Liver (tissue), 9 donors: ENCODE measurements around the gene MUC2. TPM values are rescaled to one million over a fixed set of nuclear protein-coding genes. Genes with fewer than 3 reads are reported as not detected.

Experiments used
- DNase-seq: peaks from one replicate; pipeline ENCODE4 v3.0.0-alpha.2; 2017; ENCODE audit warnings: low spot score
- H3K27ac ChIP-seq, 2 donors: one replicate each; pipeline ENCODE4 v1.7.0; 2013; ENCODE audit warnings: inconsistent platforms in 2 of 2, low read length in 2 of 2, control low read depth in 1 of 2, low read depth in 1 of 2, mild to moderate bottlenecking in 1 of 2
- H3K27me3 ChIP-seq, 4 donors: one replicate each; pipeline versions ENCODE4 v1.6.1 to v1.7.0; 2013; ENCODE audit warnings: low read length in 3 of 4, inconsistent platforms in 1 of 4, mild to moderate bottlenecking in 1 of 4, moderate library complexity in 1 of 4; ENCODE audit not compliant: control insufficient read depth in 4 of 4, insufficient read depth in 4 of 4
- H3K36me3 ChIP-seq, 4 donors: one replicate each; pipeline versions ENCODE4 v1.6.1 to v1.7.0; 2013; ENCODE audit warnings: low read length in 3 of 4, mild to moderate bottlenecking in 3 of 4, low read depth in 1 of 4, moderate library complexity in 1 of 4; ENCODE audit not compliant: control insufficient read depth in 4 of 4, insufficient read depth in 3 of 4
- H3K4me1 ChIP-seq, 4 donors: one replicate each; pipeline versions ENCODE4 v1.6.1 to v1.7.0; 2013; ENCODE audit warnings: low read length in 3 of 4, mild to moderate bottlenecking in 3 of 4, moderate library complexity in 1 of 4; ENCODE audit not compliant: control insufficient read depth in 4 of 4, insufficient read depth in 4 of 4
- H3K4me3 ChIP-seq, 3 donors: one replicate each; pipeline versions ENCODE4 v1.6.1 to v1.7.0; 2013; ENCODE audit warnings: low read length in 3 of 3, control low read depth in 1 of 3, low read depth in 1 of 3, mild to moderate bottlenecking in 1 of 3
- H3K9ac ChIP-seq, 2 donors: one replicate each; pipeline ENCODE4 v1.7.0; 2013; ENCODE audit warnings: low read length in 2 of 2, mild to moderate bottlenecking in 2 of 2, moderate library complexity in 2 of 2, control low read depth in 1 of 2, low read depth in 1 of 2
- H3K9me3 ChIP-seq, 4 donors: one replicate each; pipeline versions ENCODE4 v1.6.1 to v1.7.0; 2013; ENCODE audit warnings: low read length in 3 of 4; ENCODE audit not compliant: control insufficient read depth in 4 of 4
- ATF3 ChIP-seq: IDR thresholded peaks from 2 replicates; pipeline ENCODE4 v1.6.1; 2016; ENCODE audit warnings: antibody characterized with exemption
- CTCF ChIP-seq: fragments of 150-350 bp; IDR thresholded peaks from 2 replicates; pipeline ENCODE4 v1.5.1; 2017; ENCODE audit warnings: improper control_type of control experiment, low read depth, low read length; ENCODE audit not compliant: missing input control
- EGR1 ChIP-seq, 2 donors: IDR thresholded peaks; 2 replicates each; pipeline ENCODE4 v1.6.1; 2016 to 2018; ENCODE audit warnings: antibody characterized with exemption in 2 of 2, low read depth in 2 of 2
- FOXA1 ChIP-seq: IDR thresholded peaks from 2 replicates; pipeline ENCODE4 v1.6.1; 2016; ENCODE audit warnings: antibody characterized with exemption
- FOXA2 ChIP-seq: IDR thresholded peaks from 2 replicates; pipeline ENCODE4 v1.6.1; 2016; ENCODE audit warnings: antibody characterized with exemption
- GABPA ChIP-seq, 2 donors: IDR thresholded peaks in 1 of 2; conservative IDR thresholded peaks in 1 of 2; 2 replicates each; pipeline ENCODE4 v1.6.1; 2016; ENCODE audit warnings: antibody characterized with exemption in 2 of 2, mild to moderate bottlenecking in 1 of 2, moderate library complexity in 1 of 2
- HNF4A ChIP-seq, 2 donors: conservative IDR thresholded peaks; 2 replicates each; pipeline ENCODE4 v1.6.1; 2016; ENCODE audit warnings: antibody characterized with exemption in 2 of 2, mild to moderate bottlenecking in 2 of 2
- JUND ChIP-seq, 2 donors: IDR thresholded peaks; 2 replicates each; pipeline ENCODE4 v1.6.1; 2016; ENCODE audit warnings: antibody characterized with exemption in 2 of 2
- RAD21 ChIP-seq, 2 donors: IDR thresholded peaks; 2 replicates each; pipeline ENCODE4 v1.6.1; 2016; ENCODE audit warnings: antibody characterized with exemption in 2 of 2, mild to moderate bottlenecking in 2 of 2
- REST ChIP-seq: IDR thresholded peaks from 2 replicates; pipeline ENCODE4 v1.6.1; 2016; ENCODE audit warnings: antibody characterized with exemption, mild to moderate bottlenecking
- SP1 ChIP-seq: IDR thresholded peaks from 2 replicates; pipeline ENCODE4 v1.6.1; 2018; ENCODE audit warnings: antibody characterized with exemption, mild to moderate bottlenecking
- TAF1 ChIP-seq: conservative IDR thresholded peaks from 2 replicates; pipeline ENCODE4 v1.6.1; 2016; ENCODE audit warnings: antibody characterized with exemption, mild to moderate bottlenecking
- YY1 ChIP-seq: IDR thresholded peaks from 2 replicates; pipeline ENCODE4 v1.6.1; 2016; ENCODE audit warnings: antibody characterized with exemption, mild to moderate bottlenecking
- WGBS: extraction: QIAGEN DNeasy Blood & Tissue Kit; methylation state at CpG from one replicate; pipeline ENCODE4 v1.1.7; 2013; 5-methylcytosine and 5-hydroxymethylcytosine counted together
- polyA plus RNA-seq, 2 donors: library from polyadenylated mRNA; stranded (reverse) in 1 of 2; unstranded in 1 of 2; fragments of 200-250 nt in 1 of 2; fragments of >200 nt in 1 of 2; fragmentation: Nextera tagmentation in 1 of 2; extraction: Ambion mirVana in 1 of 2; gene quantifications; one replicate each; pipeline versions ENCODE4 v1.2.1 to v1.2.3, GENCODE V29; 2013 to 2015
- total RNA-seq, 2 donors: library from RNA; depleted of rRNA; stranded (reverse); fragments of >200 nt; gene quantifications; one replicate each; pipeline ENCODE4 v1.2.3, GENCODE V29; 2014
- TF ChIP-seq, protein P1 (sequence below): IDR thresholded peaks from 2 replicates; pipeline ENCODE4 v1.6.1; 2016; ENCODE audit warnings: antibody characterized with exemption
- TF ChIP-seq, protein P2 (sequence below): IDR thresholded peaks from 2 replicates; pipeline ENCODE4 v1.6.1; 2016; ENCODE audit warnings: antibody characterized with exemption
- donor health status: healthy.
- donor health status: healthy.
- donor health status: healthy.
- donor health status: healthy.
- donor health status: healthy.

Gene MUC2
- total and polyA plus RNA-seq, 4 donors: under 0.01 TPM; not detected in 3

GRCh38 chr11:1036303-1036923, 38.3 kb upstream of the MUC2 start, which contains the start of gene MUC6 (continued):
- TF ChIP-seq, protein P1, sequence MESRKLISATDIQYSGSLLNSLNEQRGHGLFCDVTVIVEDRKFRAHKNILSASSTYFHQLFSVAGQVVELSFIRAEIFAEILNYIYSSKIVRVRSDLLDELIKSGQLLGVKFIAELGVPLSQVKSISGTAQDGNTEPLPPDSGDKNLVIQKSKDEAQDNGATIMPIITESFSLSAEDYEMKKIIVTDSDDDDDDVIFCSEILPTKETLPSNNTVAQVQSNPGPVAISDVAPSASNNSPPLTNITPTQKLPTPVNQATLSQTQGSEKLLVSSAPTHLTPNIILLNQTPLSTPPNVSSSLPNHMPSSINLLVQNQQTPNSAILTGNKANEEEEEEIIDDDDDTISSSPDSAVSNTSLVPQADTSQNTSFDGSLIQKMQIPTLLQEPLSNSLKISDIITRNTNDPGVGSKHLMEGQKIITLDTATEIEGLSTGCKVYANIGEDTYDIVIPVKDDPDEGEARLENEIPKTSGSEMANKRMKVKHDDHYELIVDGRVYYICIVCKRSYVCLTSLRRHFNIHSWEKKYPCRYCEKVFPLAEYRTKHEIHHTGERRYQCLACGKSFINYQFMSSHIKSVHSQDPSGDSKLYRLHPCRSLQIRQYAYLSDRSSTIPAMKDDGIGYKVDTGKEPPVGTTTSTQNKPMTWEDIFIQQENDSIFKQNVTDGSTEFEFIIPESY: no peak
- TF ChIP-seq RAD21 (IDR thresholded peaks at IDR 0.05): no peak
- no peak for TF ChIP-seq JUND (IDR thresholded peaks at IDR 0.05)
- TF ChIP-seq HNF4A (conservative IDR thresholded peaks at IDR 0.05): no peak
- no peak for TF ChIP-seq SP1

DNA sequence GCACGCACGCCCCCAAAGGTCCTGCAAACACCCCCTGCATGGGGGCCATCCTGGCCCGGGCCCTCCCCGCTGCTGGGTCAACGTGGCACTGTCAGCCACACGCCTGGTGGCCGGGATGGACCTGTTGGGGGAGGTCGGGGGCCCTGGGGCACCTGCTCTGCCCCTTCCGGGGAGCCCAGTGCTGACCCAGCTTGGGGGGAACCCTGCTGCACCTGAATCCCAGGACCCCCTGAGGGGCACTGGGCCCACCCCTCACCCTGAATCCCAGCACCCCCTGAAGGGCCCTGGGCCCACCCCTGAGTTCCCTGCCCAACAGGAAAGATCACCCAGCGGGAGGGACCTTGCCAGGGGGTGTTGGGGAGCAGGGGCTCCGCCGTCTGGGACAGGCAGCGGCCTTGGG, 37.7 kb upstream of the MUC2 start:
- H3K36me3 ChIP-seq: no peaks in the 10 kb centered on the region
- H3K9me3 ChIP-seq: no peaks in the 10 kb centered on the region
- TF ChIP-seq HNF4A (conservative IDR thresholded peaks at IDR 0.05) (no peak), YY1 (no peak), CTCF (no peak), FOXA1 (no peak), JUND (IDR thresholded peaks at IDR 0.05) (no peak), ATF3 (no peak), SP1 (no peak), GABPA (IDR thresholded peaks at IDR 0.05 in 1 of 2, conservative IDR thresholded peaks at IDR 0.05 in 1 of 2) (no peak), RAD21 (IDR thresholded peaks at IDR 0.05) (no peak)
- TF ChIP-seq, protein P1: no peak
- TF ChIP-seq, protein P2, sequence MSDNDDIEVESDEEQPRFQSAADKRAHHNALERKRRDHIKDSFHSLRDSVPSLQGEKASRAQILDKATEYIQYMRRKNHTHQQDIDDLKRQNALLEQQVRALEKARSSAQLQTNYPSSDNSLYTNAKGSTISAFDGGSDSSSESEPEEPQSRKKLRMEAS: no peak
- H3K27me3 ChIP-seq: peaks cover 0 to 3% (median 0%) of the 10 kb centered on the region in 4 donors
- H3K9ac ChIP-seq: no peak overlapping the region
- DNase-seq: no peak
- H3K4me3 ChIP-seq: no peak overlapping the region
- WGBS: 55% methylated on average over 13 of the region's 13 CpGs
- no peak overlapping the region for H3K27ac ChIP-seq
- peaks cover 0 to 4% (median 0%) of the 10 kb centered on the region in 4 donors for H3K4me1 ChIP-seq

DNA sequence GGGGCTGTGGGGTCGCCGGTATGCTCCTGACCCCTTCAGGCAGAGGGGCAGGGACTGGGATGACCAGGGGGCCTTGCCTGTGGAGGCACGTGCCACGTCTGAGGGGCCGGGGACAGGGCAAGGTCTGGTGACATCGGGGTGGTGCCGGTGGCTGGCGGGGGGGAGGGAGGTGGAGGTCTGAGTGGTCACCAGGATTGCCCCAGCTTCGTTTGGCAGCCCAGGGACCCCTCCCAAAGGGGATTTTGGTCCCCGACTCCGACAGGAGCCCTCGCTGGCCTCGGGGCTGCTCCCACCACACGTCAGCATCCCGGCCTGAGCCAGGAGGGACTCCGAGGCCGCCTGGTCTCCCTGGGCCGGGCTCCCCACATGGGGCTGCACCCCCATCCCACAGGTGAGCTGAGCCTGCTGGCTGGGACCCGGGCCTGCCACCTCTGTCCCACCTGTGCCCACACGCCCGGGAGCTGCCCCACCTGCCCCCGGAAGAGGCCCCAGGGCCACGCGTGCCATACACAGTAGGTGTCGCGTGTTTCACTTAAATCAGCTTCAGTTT, 37.1 kb upstream of the MUC2 start:
- no peak for DNase-seq
- peaks cover 0 to 4% (median 0%) of the 10 kb centered on the region in 4 donors for H3K27me3 ChIP-seq
- WGBS: 79% methylated on average over 26 of the region's 26 CpGs
- H3K27ac ChIP-seq: no peak overlapping the region
- H3K4me1 ChIP-seq: peaks cover 0 to 5% (median 0%) of the 10 kb centered on the region in 4 donors
- no peak overlapping the region for H3K4me3 ChIP-seq
- H3K9me3 ChIP-seq: no peaks in the 10 kb centered on the region
- H3K9ac ChIP-seq: no peak overlapping the region
- no peaks in the 10 kb centered on the region for H3K36me3 ChIP-seq
- TF ChIP-seq JUND (IDR thresholded peaks at IDR 0.05) (no peak), REST (no peak), EGR1 (IDR thresholded peaks at IDR 0.05; ENCODE audit: low read depth in 2 of 2) (no peak), GABPA (IDR thresholded peaks at IDR 0.05 in 1 of 2, conservative IDR thresholded peaks at IDR 0.05 in 1 of 2) (no peak), TAF1 (no peak), SP1 (no peak), FOXA1 (no peak), HNF4A (conservative IDR thresholded peaks at IDR 0.05) (no peak), FOXA2 (no peak)
- TF ChIP-seq, protein P2: no peak
- TF ChIP-seq, protein P1: no peak
